ENCODE data around the gene SULT1A3.
"Not testable (repeated sequence)": the region's sequence is repeated elsewhere in the genome, so short reads cannot be mapped to it uniquely, and the experiment has no call there.

SULT1A3 gene

GRCh38 chr16:30173054-30173453 is 26.0 kb upstream of the SULT1A3 start:
- Histone ChIP-seq H3K4me1 (ENCODE audit: control insufficient read depth, insufficient read depth, low read length) (no peaks in the 10 kb centered on the region), H3K27ac (ENCODE audit: insufficient read depth, low read depth, low read length, poor library complexity, severe bottlenecking) (no peak overlapping the region), H3K9me3 (ENCODE audit: control insufficient read depth, low read length) (no peaks in the 10 kb centered on the region), H3K4me3 (ENCODE audit: insufficient read depth, low read depth, low read length) (no peak overlapping the region), H3K27me3 (ENCODE audit: control insufficient read depth, insufficient read depth, low read length, poor library complexity, severe bottlenecking) (no peaks in the 10 kb centered on the region), H3K36me3 (ENCODE audit: control insufficient read depth, insufficient read depth, low read length) (no peaks in the 10 kb centered on the region)
- WGBS, 2 experiments, result 96 to 100% methylated on average over 3 to 6 of the region's 7 CpGs

GRCh38 chr16:30176876-30177275 is 22.2 kb upstream of the SULT1A3 start:
- H3K27me3 ChIP-seq (ENCODE audit: control insufficient read depth, insufficient read depth, low read length, poor library complexity, severe bottlenecking); H3K27ac ChIP-seq (ENCODE audit: insufficient read depth, low read depth, low read length, poor library complexity, severe bottlenecking); H3K4me3 ChIP-seq (ENCODE audit: insufficient read depth, low read depth, low read length); H3K9me3 ChIP-seq (ENCODE audit: control insufficient read depth, low read length); H3K36me3 ChIP-seq (ENCODE audit: control insufficient read depth, insufficient read depth, low read length); H3K4me1 ChIP-seq (ENCODE audit: control insufficient read depth, insufficient read depth, low read length): not testable (repeated sequence)
- 85 to 92% methylated on average over 6 of the region's 6 CpGs for WGBS, 2 experiments

GRCh38 chr16:30179195-30179594 is 19.9 kb upstream of the SULT1A3 start:
- no peak overlapping the region for H3K4me3 ChIP-seq (ENCODE audit: insufficient read depth, low read depth, low read length)
- H3K4me1 ChIP-seq (ENCODE audit: control insufficient read depth, insufficient read depth, low read length), result no peaks in the 10 kb centered on the region
- no peaks in the 10 kb centered on the region for H3K9me3 ChIP-seq (ENCODE audit: control insufficient read depth, low read length)
- peaks cover 23% of the 10 kb centered on the region for H3K27me3 ChIP-seq (ENCODE audit: control insufficient read depth, insufficient read depth, low read length, poor library complexity, severe bottlenecking)
- no peak overlapping the region for H3K27ac ChIP-seq (ENCODE audit: insufficient read depth, low read depth, low read length, poor library complexity, severe bottlenecking)
- 89 to 94% methylated on average over 4 of the region's 4 CpGs for WGBS, 2 experiments
- H3K36me3 ChIP-seq (ENCODE audit: control insufficient read depth, insufficient read depth, low read length), result no peaks in the 10 kb centered on the region

- Histone ChIP-seq H3K27ac (ENCODE audit: insufficient read depth, low read depth, low read length, poor library complexity, severe bottlenecking) (no peak overlapping the region), H3K9me3 (ENCODE audit: control insufficient read depth, low read length) (no peaks in the 10 kb centered on the region), H3K27me3 (ENCODE audit: control insufficient read depth, insufficient read depth, low read length, poor library complexity, severe bottlenecking) (peaks cover 28% of the 10 kb centered on the region), H3K36me3 (ENCODE audit: control insufficient read depth, insufficient read depth, low read length) (no peaks in the 10 kb centered on the region), H3K4me1 (ENCODE audit: control insufficient read depth, insufficient read depth, low read length) (no peaks in the 10 kb centered on the region), H3K4me3 (ENCODE audit: insufficient read depth, low read depth, low read length) (no peak overlapping the region)
- 90 to 92% methylated on average over 9 of the region's 9 CpGs for WGBS, 2 experiments
These were observed 19.1 kb upstream of the SULT1A3 start for GRCh38 chr16:30179931-30180330.

- peaks cover 28% of the 10 kb centered on the region for H3K27me3 ChIP-seq (ENCODE audit: control insufficient read depth, insufficient read depth, low read length, poor library complexity, severe bottlenecking)
- no peaks in the 10 kb centered on the region for H3K36me3 ChIP-seq (ENCODE audit: control insufficient read depth, insufficient read depth, low read length)
- H3K4me3 ChIP-seq (ENCODE audit: insufficient read depth, low read depth, low read length), result no peak overlapping the region
- H3K9me3 ChIP-seq (ENCODE audit: control insufficient read depth, low read length), result no peaks in the 10 kb centered on the region
- H3K27ac ChIP-seq (ENCODE audit: insufficient read depth, low read depth, low read length, poor library complexity, severe bottlenecking), result no peak overlapping the region
- 81 to 85% methylated on average over 3 of the region's 3 CpGs for WGBS, 2 experiments
- no peaks in the 10 kb centered on the region for H3K4me1 ChIP-seq (ENCODE audit: control insufficient read depth, insufficient read depth, low read length)
These were observed 18.3 kb upstream of the SULT1A3 start for GRCh38 chr16:30180741-30181140.

- H3K9me3 ChIP-seq (ENCODE audit: control insufficient read depth, low read length), result no peaks in the 10 kb centered on the region
- no peaks in the 10 kb centered on the region for H3K4me1 ChIP-seq (ENCODE audit: control insufficient read depth, insufficient read depth, low read length)
- H3K27ac ChIP-seq (ENCODE audit: insufficient read depth, low read depth, low read length, poor library complexity, severe bottlenecking), result no peak within 1 kb of the TSS
- peaks cover 28% of the 10 kb centered on the region for H3K27me3 ChIP-seq (ENCODE audit: control insufficient read depth, insufficient read depth, low read length, poor library complexity, severe bottlenecking)
- H3K4me3 ChIP-seq (ENCODE audit: insufficient read depth, low read depth, low read length), result peak within 1 kb of the TSS; percentile 49
- WGBS, 2 experiments, result 5% methylated on average over 81 of the region's 81 CpGs
- no peaks in the 10 kb centered on the region for H3K36me3 ChIP-seq (ENCODE audit: control insufficient read depth, insufficient read depth, low read length)
These were observed 15.6 kb upstream of the SULT1A3 start, which contains the start of gene CORO1A for GRCh38 chr16:30183233-30184095. TSS of gene CORO1A (plus strand) at chr16:30183602. CDS start at chr16:30185210, 1,608 bp downstream.

- Histone ChIP-seq H3K36me3 (ENCODE audit: control insufficient read depth, insufficient read depth, low read length) (no peaks in the 10 kb centered on the region), H3K4me1 (ENCODE audit: control insufficient read depth, insufficient read depth, low read length) (no peaks in the 10 kb centered on the region), H3K27ac (ENCODE audit: insufficient read depth, low read depth, low read length, poor library complexity, severe bottlenecking) (no peak overlapping the region), H3K4me3 (ENCODE audit: insufficient read depth, low read depth, low read length) (no peak overlapping the region), H3K9me3 (ENCODE audit: control insufficient read depth, low read length) (no peaks in the 10 kb centered on the region), H3K27me3 (ENCODE audit: control insufficient read depth, insufficient read depth, low read length, poor library complexity, severe bottlenecking) (peaks cover 28% of the 10 kb centered on the region)
- 82 to 83% methylated on average over 24 of the region's 24 CpGs for WGBS, 2 experiments
These were observed 14.8 kb upstream of the SULT1A3 start for GRCh38 chr16:30184096-30184890.

- no peaks in the 10 kb centered on the region for H3K4me1 ChIP-seq (ENCODE audit: control insufficient read depth, insufficient read depth, low read length)
- no peaks in the 10 kb centered on the region for H3K36me3 ChIP-seq (ENCODE audit: control insufficient read depth, insufficient read depth, low read length)
- H3K27ac ChIP-seq (ENCODE audit: insufficient read depth, low read depth, low read length, poor library complexity, severe bottlenecking), result no peak overlapping the region
- no peak overlapping the region for H3K4me3 ChIP-seq (ENCODE audit: insufficient read depth, low read depth, low read length)
- peaks cover 28% of the 10 kb centered on the region for H3K27me3 ChIP-seq (ENCODE audit: control insufficient read depth, insufficient read depth, low read length, poor library complexity, severe bottlenecking)
- 92% methylated on average over 13 of the region's 13 CpGs for WGBS, 2 experiments
- no peaks in the 10 kb centered on the region for H3K9me3 ChIP-seq (ENCODE audit: control insufficient read depth, low read length)
These were observed 14.0 kb upstream of the SULT1A3 start for GRCh38 chr16:30184891-30185682.

GRCh38 chr16:30185683-30186421 is 13.2 kb upstream of the SULT1A3 start:
- WGBS, 2 experiments, result 90% methylated on average over 15 of the region's 15 CpGs
- H3K36me3 ChIP-seq (ENCODE audit: control insufficient read depth, insufficient read depth, low read length), result no peaks in the 10 kb centered on the region
- H3K4me3 ChIP-seq (ENCODE audit: insufficient read depth, low read depth, low read length), result no peak overlapping the region
- no peaks in the 10 kb centered on the region for H3K4me1 ChIP-seq (ENCODE audit: control insufficient read depth, insufficient read depth, low read length)
- H3K9me3 ChIP-seq (ENCODE audit: control insufficient read depth, low read length), result no peaks in the 10 kb centered on the region
- H3K27me3 ChIP-seq (ENCODE audit: control insufficient read depth, insufficient read depth, low read length, poor library complexity, severe bottlenecking), result peaks cover 26% of the 10 kb centered on the region
- no peak overlapping the region for H3K27ac ChIP-seq (ENCODE audit: insufficient read depth, low read depth, low read length, poor library complexity, severe bottlenecking)

Measured in ectodermal cell (in vitro differentiated cells).